Activated naive CD4-positive, alpha-beta T cell treated with anti-CD3 and anti-CD28 coated beads for 36 hours (primary cell): ENCODE measurements around the gene SLFN11. TPM values are rescaled to one million over a fixed set of nuclear protein-coding genes. Genes with fewer than 3 reads are reported as not detected.
"Not testable (repeated sequence)": the region's sequence is repeated elsewhere in the genome, so short reads cannot be mapped to it uniquely, and the experiment has no call there.

ENCODE experiments used
- CTCF ChIA-PET: fragments of 350-600 bp; sonication (Branson Sonifier 250); formaldehyde crosslinking; loops from one replicate; lab custom pipeline; 2021; ENCODE audit warnings: antibody characterized with exemption; lab: Charles Lee
- DNase-seq: peaks from one replicate; pipeline ENCODE4 v3.0.0-alpha.2; 2020
- H3K27ac Mint-ChIP-seq: one replicate; pipeline ENCODE4 v1.8.0; 2021; ENCODE audit warnings: mild to moderate bottlenecking, mixed read lengths
- H3K27me3 Mint-ChIP-seq: one replicate; pipeline ENCODE4 v1.8.0; 2021; ENCODE audit warnings: low read depth, mixed read lengths
- H3K36me3 Mint-ChIP-seq: one replicate; pipeline ENCODE4 v1.8.0; 2021; ENCODE audit warnings: low read depth, mixed read lengths
- H3K4me1 Mint-ChIP-seq: one replicate; pipeline ENCODE4 v1.8.0; 2021; ENCODE audit warnings: low read depth, mixed read lengths
- H3K4me3 Mint-ChIP-seq: one replicate; pipeline ENCODE4 v1.8.0; 2021; ENCODE audit warnings: mild to moderate bottlenecking, moderate library complexity, mixed read lengths
- H3K9me3 Mint-ChIP-seq: one replicate; pipeline ENCODE4 v1.8.0; 2021; ENCODE audit warnings: mixed read lengths
- intact Hi-C: fragments of 100-400 bp; cut with micrococcal nuclease; formaldehyde crosslinking; loops from one replicate; pipeline ENCODE4 v1.15.1; 2023
- total RNA-seq, 2 experiments: library from RNA; stranded (reverse); gene quantifications; one replicate each; pipeline ENCODE4 v1.2.3, GENCODE V29; 2021

Gene SLFN11
- total RNA-seq, 2 experiments from 2014 or later: 46.4 to 49.6 TPM

GRCh38 chr17:35314415-35315216, 58.8 kb downstream of the SLFN11 start:
- intact Hi-C loops: loop anchor here (1.0 to 5.0 kb wide), 3 partner anchors 114 to 273 kb away; partner anchors contain the start of gene AP2B1
- no peak for DNase-seq
- CTCF ChIA-PET: interaction anchor here (0.6 to 7.4 kb wide), 6 partner anchors 12 to 293 kb away, joined by 3 to 118 read pairs (median 8); partner anchors contain the start of gene SLFN12L
- Mint-ChIP-seq H3K4me3 (peak overlapping the region; percentile 77), H3K9me3 (peaks cover 4% of the 10 kb centered on the region), H3K27me3 (no peaks in the 10 kb centered on the region), H3K4me1 (peaks cover 27% of the 10 kb centered on the region), H3K27ac (no peak overlapping the region), H3K36me3 (no peaks in the 10 kb centered on the region)

GRCh38 chr17:35313875-35314409, 59.5 kb downstream of the SLFN11 start:
- CTCF ChIA-PET: interaction anchor here (0.6 to 7.4 kb wide), 11 partner anchors 9 to 229 kb away, joined by 3 to 118 read pairs (median 4); partner anchors contain the start of genes SLFN12 and SLFN12L
- Mint-ChIP-seq H3K27ac (no peak overlapping the region), H3K36me3 (no peaks in the 10 kb centered on the region), H3K9me3 (peaks cover 11% of the 10 kb centered on the region), H3K4me3 (peak overlapping the region; percentile 77), H3K27me3 (no peaks in the 10 kb centered on the region), H3K4me1 (peaks cover 27% of the 10 kb centered on the region)
- peak; percentile 12 for DNase-seq
- intact Hi-C loops: loop anchor here (1.0 to 5.0 kb wide), 10 partner anchors 33 to 433 kb away; partner anchors contain the start of genes AP2B1, SLFN11, SLFN12 and SLFN13

- peaks cover 13% of the 10 kb centered on the region for H3K9me3 Mint-ChIP-seq
- CTCF ChIA-PET: interaction anchor here (0.6 to 7.4 kb wide), 40 partner anchors 10 to 504 kb away, joined by 3 to 118 read pairs (median 4); partner anchors contain the start of genes SLFN12, SLFN12L and SLFN13
- intact Hi-C loops: loop anchor here (1.0 to 5.0 kb wide), 11 partner anchors 34 to 434 kb away; partner anchors contain the start of genes AP2B1, SLFN11, SLFN12 and SLFN13
- H3K4me1 Mint-ChIP-seq: peaks cover 27% of the 10 kb centered on the region
- H3K27me3 Mint-ChIP-seq: no peaks in the 10 kb centered on the region
- peak; percentile 78 for DNase-seq
- H3K27ac Mint-ChIP-seq: peak overlapping the region; percentile 85
- H3K4me3 Mint-ChIP-seq: peak overlapping the region; percentile 77
- no peaks in the 10 kb centered on the region for H3K36me3 Mint-ChIP-seq
These were observed 60.4 kb downstream of the SLFN11 start for GRCh38 chr17:35312790-35313711.

- intact Hi-C loops: loop anchor here (1.0 to 5.0 kb wide), 9 partner anchors 34 to 434 kb away; partner anchors contain the start of genes AP2B1 and SLFN12
- Mint-ChIP-seq H3K4me1 (peaks cover 27% of the 10 kb centered on the region), H3K36me3 (no peaks in the 10 kb centered on the region), H3K27me3 (no peaks in the 10 kb centered on the region), H3K9me3 (peaks cover 13% of the 10 kb centered on the region), H3K27ac (peak overlapping the region; percentile 85), H3K4me3 (no peak overlapping the region)
- DNase-seq: no peak
- CTCF ChIA-PET: interaction anchor here (0.6 to 7.4 kb wide), 34 partner anchors 9 to 435 kb away, joined by 3 to 118 read pairs (median 4); partner anchors contain the start of genes SLFN12L and SLFN13
These were observed 61.1 kb downstream of the SLFN11 start for GRCh38 chr17:35312346-35312745.

GRCh38 chr17:35309345-35309744, 64.1 kb downstream of the SLFN11 start:
- H3K27me3 Mint-ChIP-seq, H3K4me3 Mint-ChIP-seq, H3K27ac Mint-ChIP-seq, intact Hi-C loops, H3K36me3 Mint-ChIP-seq, DNase-seq: not testable (repeated sequence)
- Mint-ChIP-seq H3K4me1 (peaks cover 21% of the 10 kb centered on the region), H3K9me3 (peaks cover 13% of the 10 kb centered on the region)
- CTCF ChIA-PET: interaction anchor here (0.6 to 7.4 kb wide), 2 partner anchors 9 to 227 kb away, joined by 5 to 118 read pairs; partner anchors contain the start of gene SLFN12L

Other genes starting within 250 kb of the SLFN11 start
- 10 to 100 TPM; 33.0 to 35.2 TPM for gene NLE1, start 231.3 kb downstream of the SLFN11 start, total RNA-seq
- gene UNC45B, start 225.8 kb downstream of the SLFN11 start, total RNA-seq: under 1 TPM; 0.05 to 0.15 TPM
- gene SLC35G3, start 179.2 kb downstream of the SLFN11 start, total RNA-seq: not detected
- gene SLFN5, start 130.5 kb downstream of the SLFN11 start, total RNA-seq: 10 to 100 TPM; 34.1 to 35.0 TPM
- gene SLFN12, start 58.9 kb upstream of the SLFN11 start, total RNA-seq: 1 to 10 TPM; 5.3 to 5.6 TPM
- 10 to 100 TPM; 28.6 to 30.1 TPM for gene SLFN13, start 75.1 kb upstream of the SLFN11 start, total RNA-seq
- gene SLFN12L, start 164.1 kb upstream of the SLFN11 start, total RNA-seq: 10 to 100 TPM; 23.5 to 25.2 TPM
- not detected for gene SLFN14, start 187.2 kb upstream of the SLFN11 start, total RNA-seq
- gene PEX12, start 204.9 kb upstream of the SLFN11 start, total RNA-seq: 1 to 10 TPM; 6.2 to 6.5 TPM
- gene AP2B1, start 213.7 kb upstream of the SLFN11 start, total RNA-seq: 100 to 1,000 TPM; 158 to 172 TPM